Dendritic cell treated with granulocyte-macrophage colony-stimulating factor and Interleukin-4, amounts not matched to agents 40 ng/mL and 50 ng/mL, for 4 days (primary cell): Measurements from ENCODE around the gene SLC1A5.
"Not testable (repeated sequence)": the region's sequence is repeated elsewhere in the genome, so short reads cannot be mapped to it uniquely, and the experiment has no call there.

ENCODE experiments used
- H3K27ac Mint-ChIP-seq: one replicate; pipeline ENCODE4 v1.8.0; 2022; ENCODE audit warnings: mild to moderate bottlenecking, mixed read lengths
- H3K27me3 Mint-ChIP-seq: one replicate; pipeline ENCODE4 v1.8.0; 2022; ENCODE audit warnings: mild to moderate bottlenecking, mixed read lengths
- H3K36me3 Mint-ChIP-seq: one replicate; pipeline ENCODE4 v1.8.0; 2022; ENCODE audit warnings: low read depth, mixed read lengths
- H3K4me1 Mint-ChIP-seq: one replicate; pipeline ENCODE4 v1.8.0; 2022; ENCODE audit warnings: low read depth, mixed read lengths
- H3K4me3 Mint-ChIP-seq: one replicate; pipeline ENCODE4 v1.8.0; 2022; ENCODE audit warnings: mild to moderate bottlenecking, moderate library complexity, mixed read lengths
- H3K9me3 Mint-ChIP-seq: one replicate; pipeline ENCODE4 v1.8.0; 2022; ENCODE audit warnings: mixed read lengths
- intact Hi-C: fragments of 100-400 bp; cut with micrococcal nuclease; formaldehyde crosslinking; loops from one replicate; pipeline ENCODE4 v1.15.0; 2022

SLC1A5 gene

DNA sequence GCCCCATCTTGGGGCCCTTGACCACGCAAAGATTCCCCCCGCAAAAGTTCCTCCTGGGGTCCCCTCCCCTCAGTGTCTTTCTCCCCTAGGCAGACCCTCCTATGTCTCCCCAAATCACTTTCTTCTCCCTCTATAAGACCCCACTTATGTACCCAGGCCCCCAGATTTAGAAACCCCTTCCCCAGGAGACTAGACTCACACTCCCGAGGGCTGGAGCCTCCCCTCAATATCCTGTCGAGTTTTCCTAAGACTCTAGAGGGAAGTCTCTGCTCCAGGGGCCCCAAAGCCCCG lies 1.4 kb downstream of the SLC1A5 start:
- peaks cover 55% of the 10 kb centered on the region for H3K36me3 Mint-ChIP-seq
- intact Hi-C loops: no loop called here
- H3K4me3 Mint-ChIP-seq: peak overlapping the region; percentile 85
- H3K27ac Mint-ChIP-seq: peak overlapping the region; percentile 90
- no peaks in the 10 kb centered on the region for H3K9me3 Mint-ChIP-seq
- H3K4me1 Mint-ChIP-seq: peaks cover 52% of the 10 kb centered on the region
- H3K27me3 Mint-ChIP-seq: no peaks in the 10 kb centered on the region

DNA sequence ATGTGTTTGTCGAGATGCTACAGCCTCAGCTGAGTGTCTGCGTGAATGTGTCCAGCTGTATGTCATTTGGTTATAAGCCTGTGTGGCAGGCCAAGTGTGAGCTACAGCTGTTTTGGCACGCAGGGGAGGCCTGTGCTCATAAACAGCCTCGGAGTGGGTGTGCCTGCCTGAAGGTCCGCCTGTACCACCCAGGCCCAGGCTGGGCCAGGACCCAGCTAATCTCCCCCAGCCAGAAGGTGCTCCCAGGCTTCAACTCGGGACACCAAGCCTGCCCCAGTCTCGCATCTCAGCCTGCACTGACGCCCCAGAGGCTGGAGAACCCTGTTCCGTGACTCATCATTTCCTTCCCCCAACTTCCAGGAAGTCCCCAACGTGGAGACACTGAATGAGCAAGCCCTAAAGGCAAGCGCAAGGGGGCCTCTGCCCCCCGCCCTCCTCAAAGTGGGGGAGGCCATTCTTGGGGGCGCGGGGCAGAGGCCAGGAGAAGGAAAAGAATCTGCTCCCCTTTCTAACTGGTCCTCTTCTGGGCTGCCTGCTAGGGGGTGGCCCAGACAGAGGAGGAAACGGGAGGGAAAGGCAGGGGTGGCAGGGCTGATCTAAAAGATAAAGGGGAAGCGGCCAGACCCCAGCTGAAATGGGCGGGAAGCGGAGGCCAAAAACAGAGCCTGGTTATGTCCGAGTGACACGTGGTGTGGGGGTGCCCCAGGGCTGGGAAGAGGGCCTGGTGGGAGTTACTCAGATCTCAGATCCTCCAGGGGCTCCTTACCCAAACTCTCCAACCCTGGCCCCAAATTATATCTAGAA lies 2.0 kb downstream of the SLC1A5 start:
- peaks cover 52% of the 10 kb centered on the region for H3K4me1 Mint-ChIP-seq
- intact Hi-C loops: no loop called here
- H3K27me3 Mint-ChIP-seq: no peaks in the 10 kb centered on the region
- peak overlapping the region; percentile 90 for H3K27ac Mint-ChIP-seq
- peak overlapping the region; percentile 85 for H3K4me3 Mint-ChIP-seq
- H3K36me3 Mint-ChIP-seq: peaks cover 60% of the 10 kb centered on the region
- no peaks in the 10 kb centered on the region for H3K9me3 Mint-ChIP-seq

DNA sequence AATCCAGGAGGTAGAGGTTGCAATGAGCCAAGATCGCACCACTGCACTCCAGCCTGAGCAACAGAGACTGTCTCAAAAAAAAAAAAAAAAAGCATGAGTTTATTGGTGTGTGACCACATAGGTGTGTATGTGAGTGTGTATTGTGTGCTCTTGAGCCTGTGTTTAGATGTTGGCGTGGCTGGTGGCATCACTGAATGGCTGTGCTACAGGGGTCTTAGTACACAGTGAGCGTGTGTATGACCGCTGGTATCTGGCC lies 2.5 kb downstream of the SLC1A5 start:
- peak overlapping the region; percentile 90 for H3K27ac Mint-ChIP-seq
- peaks cover 64% of the 10 kb centered on the region for H3K36me3 Mint-ChIP-seq
- H3K4me3 Mint-ChIP-seq: peak overlapping the region; percentile 85
- peaks cover 52% of the 10 kb centered on the region for H3K4me1 Mint-ChIP-seq
- intact Hi-C loops: no loop called here
- H3K9me3 Mint-ChIP-seq: no peaks in the 10 kb centered on the region
- H3K27me3 Mint-ChIP-seq: no peaks in the 10 kb centered on the region

DNA sequence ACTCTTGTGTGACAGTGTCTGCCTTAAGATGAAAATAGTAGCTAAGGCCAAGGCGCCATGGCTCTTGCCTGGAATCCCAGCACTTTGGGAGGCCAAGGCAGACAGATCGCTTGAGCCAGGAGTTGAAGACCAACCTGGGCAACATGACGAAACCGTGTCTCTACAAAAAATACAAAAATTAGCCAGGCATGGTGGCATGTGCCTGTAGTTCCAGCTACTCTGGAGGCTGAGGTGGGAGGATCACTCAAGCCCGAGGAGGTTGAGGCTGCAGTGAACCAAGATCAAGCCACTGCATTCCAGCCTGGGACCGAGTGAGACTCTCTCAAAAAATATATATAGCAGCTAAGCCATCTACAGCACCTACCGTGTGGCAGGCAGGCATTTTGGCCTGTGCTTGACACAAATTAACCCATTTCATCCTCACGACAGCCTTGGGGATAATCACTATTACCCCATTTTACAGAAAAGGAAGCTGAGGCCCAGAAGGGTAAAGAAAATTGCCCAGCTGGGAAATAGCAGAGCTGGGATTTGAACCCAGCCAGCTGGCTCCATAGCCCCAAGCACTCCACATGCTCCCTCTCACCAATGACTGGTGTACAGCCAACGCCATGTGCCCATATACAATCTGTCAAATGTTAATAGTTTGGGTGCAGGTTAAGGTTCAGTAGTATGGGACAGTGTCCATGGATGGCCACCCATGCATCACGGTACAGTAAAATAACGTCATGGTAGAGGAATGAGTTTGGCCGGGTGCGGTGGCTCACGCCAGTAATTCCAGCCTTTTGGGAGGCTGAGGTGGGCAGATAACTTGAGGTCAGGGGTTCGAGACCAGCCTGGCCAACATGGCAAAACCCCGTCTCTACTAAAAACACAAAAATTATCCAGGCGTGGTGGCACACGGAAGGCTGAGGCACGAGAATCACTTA lies 3.1 kb downstream of the SLC1A5 start:
- Mint-ChIP-seq H3K36me3 (peaks cover 64% of the 10 kb centered on the region), H3K4me3 (peak overlapping the region; percentile 85), H3K4me1 (peaks cover 52% of the 10 kb centered on the region), H3K27ac (peak overlapping the region; percentile 90), H3K9me3 (no peaks in the 10 kb centered on the region), H3K27me3 (no peaks in the 10 kb centered on the region)
- intact Hi-C loops: no loop called here

DNA sequence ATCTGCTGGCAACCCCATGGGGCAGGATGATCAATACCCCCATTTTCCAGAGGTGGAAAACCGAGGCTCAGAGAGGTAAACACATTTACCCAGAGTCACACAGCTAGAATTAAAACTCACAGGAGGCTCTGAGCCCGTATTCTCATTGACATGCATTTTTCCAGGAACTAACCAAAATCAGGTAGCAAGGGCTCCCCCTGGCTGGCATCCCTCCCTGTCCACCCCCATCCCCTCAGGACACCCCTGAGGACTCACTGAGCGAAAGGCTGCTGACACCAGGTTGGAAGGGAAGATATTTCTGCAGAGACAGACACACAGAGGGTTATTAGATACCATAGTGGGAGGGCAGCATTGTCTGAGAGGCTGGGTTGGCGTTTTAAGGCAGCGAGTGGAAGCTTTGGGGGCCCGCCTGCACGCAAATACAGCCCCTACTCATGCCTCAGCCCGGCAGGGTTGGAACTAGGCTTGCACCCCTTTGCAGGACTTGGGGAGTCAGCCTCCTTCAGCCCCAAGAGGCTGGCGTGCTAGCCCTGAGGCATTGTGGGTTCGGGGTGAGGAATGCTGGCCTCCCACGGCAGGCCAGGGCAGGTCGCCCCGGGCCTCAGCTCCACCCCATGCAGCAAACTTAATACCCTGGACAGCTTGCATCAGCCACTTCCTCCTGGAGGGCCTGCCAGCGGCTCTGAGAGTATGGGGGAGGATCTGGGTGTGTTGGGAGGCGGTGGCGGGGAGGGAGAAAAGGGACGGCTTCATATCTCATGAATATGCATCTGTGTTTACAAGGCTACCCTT lies 3.9 kb downstream of the SLC1A5 start:
- peak overlapping the region; percentile 90 for H3K27ac Mint-ChIP-seq
- peak overlapping the region; percentile 85 for H3K4me3 Mint-ChIP-seq
- H3K4me1 Mint-ChIP-seq: peaks cover 54% of the 10 kb centered on the region
- no peaks in the 10 kb centered on the region for H3K9me3 Mint-ChIP-seq
- intact Hi-C loops: no loop called here
- H3K36me3 Mint-ChIP-seq: peaks cover 71% of the 10 kb centered on the region
- no peaks in the 10 kb centered on the region for H3K27me3 Mint-ChIP-seq

DNA sequence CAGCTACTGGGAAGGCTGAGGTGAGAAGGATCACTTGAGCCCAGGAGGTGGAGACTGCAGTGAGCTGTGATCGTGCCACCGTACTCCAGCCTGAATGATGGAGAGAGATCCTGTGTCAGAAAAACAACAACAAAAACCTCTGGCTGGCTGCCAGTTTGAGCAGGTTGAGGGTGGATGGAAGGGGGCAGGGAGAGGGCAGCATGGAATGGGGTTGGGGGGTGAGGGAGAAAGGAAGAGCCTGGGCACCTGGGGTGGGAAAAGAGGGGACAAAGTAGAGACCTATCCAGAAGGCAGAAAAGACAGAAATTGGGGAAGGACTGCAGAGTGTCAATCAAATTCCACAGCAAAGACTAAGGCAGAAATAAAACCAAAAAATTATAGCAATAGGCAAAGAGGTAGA lies 4.7 kb downstream of the SLC1A5 start:
- intact Hi-C loops: no loop called here
- Mint-ChIP-seq H3K4me1 (peaks cover 62% of the 10 kb centered on the region), H3K27ac (peak overlapping the region; percentile 90), H3K9me3 (no peaks in the 10 kb centered on the region), H3K4me3 (peak overlapping the region; percentile 1), H3K36me3 (peaks cover 79% of the 10 kb centered on the region), H3K27me3 (no peaks in the 10 kb centered on the region)

DNA sequence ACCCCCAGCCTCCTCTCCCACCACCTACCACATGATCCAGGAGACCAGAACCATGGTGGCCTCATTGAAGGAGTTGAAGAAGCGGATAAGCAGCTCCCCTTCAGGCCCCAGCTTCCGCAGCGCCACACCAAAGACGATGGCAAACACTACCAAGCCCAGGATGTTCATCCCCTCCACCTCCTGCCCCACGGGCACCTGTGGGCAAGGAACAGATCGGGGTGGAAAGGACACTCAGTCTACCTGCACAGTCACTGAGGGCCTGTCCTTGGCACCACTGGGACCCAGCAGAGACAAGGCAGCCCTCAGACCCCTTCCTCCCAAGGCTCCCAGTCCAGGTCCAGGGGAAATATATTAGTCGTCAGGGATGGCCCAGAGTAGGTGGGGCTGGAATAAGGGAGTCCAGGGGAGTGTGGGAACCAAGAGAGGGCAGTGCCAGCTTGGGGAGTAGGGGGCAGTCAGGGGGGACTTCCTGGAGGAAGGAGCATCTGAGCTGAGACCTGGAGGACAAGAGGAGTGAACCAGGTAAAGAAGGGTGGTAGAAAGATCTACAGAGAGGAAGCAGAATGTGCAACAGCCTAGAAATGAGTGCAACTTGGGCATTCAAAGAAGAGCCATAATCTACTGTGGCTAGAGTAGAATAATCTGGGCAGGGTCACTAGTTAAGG lies 5.9 kb downstream of the SLC1A5 start:
- Mint-ChIP-seq H3K27me3 (no peaks in the 10 kb centered on the region), H3K36me3 (peaks cover 83% of the 10 kb centered on the region), H3K4me1 (peaks cover 70% of the 10 kb centered on the region), H3K4me3 (no peak overlapping the region), H3K27ac (peak overlapping the region; percentile 67), H3K9me3 (no peaks in the 10 kb centered on the region)
- intact Hi-C loops: no loop called here

DNA sequence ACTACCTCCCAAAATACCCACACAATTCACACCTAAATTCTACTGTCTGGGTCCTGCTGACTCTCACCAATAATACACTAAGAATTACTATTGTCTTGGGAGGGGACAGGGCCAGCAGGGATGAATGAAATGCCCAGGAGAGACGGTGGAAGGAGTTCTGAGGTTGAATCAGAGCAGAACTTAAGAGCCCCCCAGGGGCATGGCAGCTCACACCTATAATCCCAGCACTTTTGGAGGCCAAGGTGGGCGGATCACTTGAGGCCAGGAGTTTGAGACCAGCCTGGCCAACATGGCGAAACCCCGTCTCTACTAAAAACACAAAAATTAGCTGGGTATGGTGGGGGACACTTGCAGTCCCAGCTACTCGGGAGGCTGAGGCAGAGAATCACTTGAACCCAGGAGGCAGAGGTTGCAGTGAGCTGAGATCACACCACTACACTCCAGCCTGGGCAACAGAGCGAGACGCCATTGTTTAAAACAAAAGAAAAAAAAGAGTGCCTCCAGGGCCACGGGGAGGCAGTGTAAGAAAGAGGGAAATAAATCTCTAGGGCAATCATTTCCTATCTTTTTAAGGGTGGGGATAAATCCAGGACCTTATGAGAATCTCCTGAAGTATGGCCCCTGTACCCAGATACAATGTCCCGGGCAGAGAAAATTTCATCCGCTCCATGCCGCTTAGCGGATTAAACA lies 10.3 kb downstream of the SLC1A5 start:
- H3K4me3 Mint-ChIP-seq: not testable (repeated sequence)
- intact Hi-C loops: loop anchor here (1.0 to 2.0 kb wide), 2 partner anchors 47 to 62 kb away; no protein-coding TSS in a partner anchor
- peaks cover 84% of the 10 kb centered on the region for H3K36me3 Mint-ChIP-seq

DNA sequence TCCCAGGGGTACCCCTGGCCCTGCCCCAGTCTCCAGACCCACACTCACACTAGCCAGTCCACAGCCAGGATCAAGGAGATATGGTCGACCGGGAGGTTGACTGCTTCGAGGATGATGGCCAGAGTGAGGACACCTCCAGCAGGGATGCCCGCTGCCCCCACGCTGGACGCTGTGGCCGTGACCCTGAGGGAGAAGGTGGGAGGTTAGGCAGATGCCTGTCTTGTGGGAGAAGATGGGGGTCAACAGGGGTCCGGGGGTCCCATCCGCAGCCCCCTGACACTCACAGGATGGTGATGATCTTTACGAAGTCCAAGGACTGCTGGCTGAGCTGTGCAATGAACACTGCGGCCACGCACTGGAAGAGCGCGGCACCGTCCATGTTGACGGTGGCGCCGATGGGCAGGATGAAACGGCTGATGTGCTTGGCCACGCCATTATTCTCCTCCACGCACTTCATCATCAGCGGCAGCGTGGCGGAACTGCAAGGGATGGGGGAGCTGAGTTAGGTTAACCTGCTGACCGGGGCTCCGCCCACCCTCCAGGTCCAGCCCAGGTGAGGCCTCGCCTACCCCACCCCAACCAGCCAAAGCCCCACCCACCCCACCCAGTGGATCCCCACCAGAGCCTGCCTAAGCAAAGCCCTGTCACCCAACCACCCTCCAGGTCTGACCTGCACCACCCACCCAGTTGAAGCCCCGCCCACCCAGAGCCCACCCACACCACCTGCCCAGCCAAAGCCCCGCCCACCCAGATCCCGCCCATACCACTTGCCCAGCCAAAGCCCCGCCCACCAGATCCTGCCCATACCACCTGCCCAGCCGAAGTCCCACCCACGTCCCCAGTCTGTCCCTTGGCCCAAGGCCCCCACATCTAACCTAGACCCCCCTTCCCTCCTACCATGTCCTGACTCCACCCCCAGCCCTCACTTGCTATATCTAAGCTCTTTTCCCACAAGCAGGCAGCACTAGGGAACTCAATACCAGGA lies 11.2 kb downstream of the SLC1A5 start:
- intact Hi-C loops: no loop called here
- Mint-ChIP-seq H3K9me3 (no peaks in the 10 kb centered on the region), H3K27ac (no peak overlapping the region), H3K36me3 (peaks cover 77% of the 10 kb centered on the region), H3K4me1 (peaks cover 24% of the 10 kb centered on the region), H3K27me3 (no peaks in the 10 kb centered on the region), H3K4me3 (no peak overlapping the region)

More for the DNA sequence above, 10.3 kb downstream of the SLC1A5 start:
- H3K27me3 Mint-ChIP-seq, H3K9me3 Mint-ChIP-seq, H3K27ac Mint-ChIP-seq: not testable (repeated sequence)
- H3K4me1 Mint-ChIP-seq: peaks cover 33% of the 10 kb centered on the region

DNA sequence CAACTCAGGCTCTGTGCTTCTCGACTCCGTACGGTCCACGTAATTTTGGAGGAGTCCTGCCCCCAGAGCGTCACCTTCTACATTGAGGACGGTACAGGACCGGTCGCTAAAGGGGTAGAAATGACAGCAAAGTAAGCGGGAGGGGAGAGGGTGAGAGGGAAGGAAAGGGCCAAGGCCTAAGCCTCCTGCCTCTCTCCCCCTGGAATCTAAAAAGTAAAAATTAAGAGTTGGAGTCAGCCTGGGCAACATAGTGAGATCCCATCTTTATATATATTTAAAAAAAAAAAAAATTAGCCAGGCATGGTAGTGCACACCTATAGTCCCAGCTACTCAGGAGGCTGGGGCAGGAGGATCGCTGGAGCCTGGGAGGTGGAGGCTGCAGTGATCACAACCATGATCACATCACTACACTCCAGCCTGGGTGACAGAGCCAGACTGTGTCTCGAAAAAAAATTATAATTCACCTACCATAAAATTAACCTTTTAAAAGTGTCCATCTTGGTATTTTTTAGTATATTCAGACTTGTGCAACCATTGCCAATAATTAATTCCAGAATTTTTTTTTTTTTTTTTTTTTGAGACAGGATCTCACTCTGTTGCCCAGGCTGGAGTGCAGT lies 12.6 kb downstream of the SLC1A5 start:
- H3K27me3 Mint-ChIP-seq: no peaks in the 10 kb centered on the region
- intact Hi-C loops: no loop called here
- H3K4me1 Mint-ChIP-seq: peaks cover 24% of the 10 kb centered on the region
- no peak overlapping the region for H3K27ac Mint-ChIP-seq
- no peak overlapping the region for H3K4me3 Mint-ChIP-seq
- H3K36me3 Mint-ChIP-seq: peaks cover 70% of the 10 kb centered on the region
- H3K9me3 Mint-ChIP-seq: no peaks in the 10 kb centered on the region

DNA sequence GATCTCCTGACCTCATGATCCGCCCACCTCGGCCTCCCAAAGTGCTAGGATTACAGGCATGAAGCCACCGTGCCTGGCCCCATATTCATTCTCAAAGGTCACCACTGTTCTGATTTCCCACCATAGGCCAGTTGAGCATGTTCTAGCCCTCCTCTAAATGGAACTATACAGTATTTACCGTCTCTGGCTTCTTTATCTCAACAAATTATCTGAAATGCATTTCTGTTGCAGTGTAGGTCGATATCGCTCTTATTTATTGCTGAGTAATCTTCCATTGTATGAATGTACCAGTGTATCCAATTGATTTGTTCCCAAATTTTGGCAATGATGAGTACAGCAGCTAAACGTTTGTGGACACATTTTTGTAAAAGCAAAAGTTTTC lies 15.4 kb downstream of the SLC1A5 start:
- Mint-ChIP-seq H3K9me3 (no peaks in the 10 kb centered on the region), H3K4me1 (peaks cover 10% of the 10 kb centered on the region), H3K36me3 (peaks cover 48% of the 10 kb centered on the region), H3K27ac (no peak overlapping the region), H3K4me3 (no peak overlapping the region), H3K27me3 (no peaks in the 10 kb centered on the region)
- intact Hi-C loops: no loop called here
